Esophagus squamous epithelium (tissue), 5 donors: Measurements from ENCODE around the gene IL31. TPM values are rescaled to one million over a fixed set of nuclear protein-coding genes. Genes with fewer than 3 reads are reported as not detected.
A peak's percentile ranks its signal among the peaks of the same experiment; 100 is the strongest.

Experiments used
- DNase-seq: peaks from one replicate; lab custom pipeline; 2025; lab: John Stamatoyannopoulos, UW
- H3K27ac ChIP-seq, 4 donors: fragments of 200-600 bp; sonication (generic); one replicate each; pipeline ENCODE4 v1.5.1; 2016 to 2019; ENCODE audit warnings: mild to moderate bottlenecking in 1 of 4
- H3K27me3 ChIP-seq, 4 donors: fragments of 200-600 bp; sonication (generic); 1 replicate in 3 of 4; 2 replicates in 1 of 4; pipeline versions ENCODE4 v1.5.1 to v1.6.0; 2017 to 2021; ENCODE audit warnings: antibody characterized with exemption in 1 of 4
- H3K36me3 ChIP-seq, 3 donors: fragments of 200-600 bp; sonication (generic); one replicate each; pipeline ENCODE4 v1.5.1; 2016 to 2019
- H3K4me1 ChIP-seq, 3 donors: fragments of 200-600 bp; sonication (generic); one replicate each; pipeline ENCODE4 v1.5.1; 2017 to 2019
- H3K4me3 ChIP-seq, 4 donors: fragments of 200-600 bp; sonication (generic); 1 replicate in 3 of 4; 2 replicates in 1 of 4; pipeline ENCODE4 v1.5.1; 2016 to 2019; ENCODE audit warnings: mild to moderate bottlenecking in 2 of 4, moderate library complexity in 1 of 4
- H3K9me3 ChIP-seq, 3 donors: fragments of 200-600 bp; sonication (generic); one replicate each; pipeline ENCODE4 v1.5.1; 2016 to 2019
- POLR2A ChIP-seq, 4 donors: fragments of 450-650 bp; IDR thresholded peaks; one replicate each; pipeline ENCODE4 v1.6.1; 2017; ENCODE audit warnings: antibody characterized with exemption in 4 of 4, mild to moderate bottlenecking in 4 of 4, moderate library complexity in 3 of 4
- WGBS, 2 donors: methylation state at CpG; one replicate each; pipeline ENCODE4 v1.1.5; 2018; 5-methylcytosine and 5-hydroxymethylcytosine counted together
- intact Hi-C: fragments of 100-400 bp; cut with DNase I; formaldehyde crosslinking; loops from one replicate; pipeline ENCODE4 v1.15.0; 2022
- small RNA-seq, 4 donors: library from RNA; depleted of rRNA; stranded (forward); fragments of <200 nt; gene quantifications; one replicate each; pipeline ENCODE3, GENCODE V24; 2016
- total RNA-seq, 4 donors: library from RNA; depleted of rRNA; stranded (reverse); fragments of >200 nt; gene quantifications; one replicate each; pipeline ENCODE4 v1.1.0, GENCODE V29; 2016
- TF ChIP-seq, protein P1 (sequence below), 6 experiments: fragments of 450-650 bp in 4 of 6; fragments of 200-600 bp in 2 of 6; sonication (generic) in 2 of 6; IDR thresholded peaks; one replicate each; pipeline ENCODE4 v1.5.1; 2016 to 2019; ENCODE audit warnings: antibody characterized with exemption in 6 of 6, mild to moderate bottlenecking in 4 of 6, moderate library complexity in 4 of 6
- donor health status: DM: yes; HTN: yes; CAD: no.

IL31 gene
- total RNA-seq, 4 donors from 2014 or later, result not detected

DNA sequence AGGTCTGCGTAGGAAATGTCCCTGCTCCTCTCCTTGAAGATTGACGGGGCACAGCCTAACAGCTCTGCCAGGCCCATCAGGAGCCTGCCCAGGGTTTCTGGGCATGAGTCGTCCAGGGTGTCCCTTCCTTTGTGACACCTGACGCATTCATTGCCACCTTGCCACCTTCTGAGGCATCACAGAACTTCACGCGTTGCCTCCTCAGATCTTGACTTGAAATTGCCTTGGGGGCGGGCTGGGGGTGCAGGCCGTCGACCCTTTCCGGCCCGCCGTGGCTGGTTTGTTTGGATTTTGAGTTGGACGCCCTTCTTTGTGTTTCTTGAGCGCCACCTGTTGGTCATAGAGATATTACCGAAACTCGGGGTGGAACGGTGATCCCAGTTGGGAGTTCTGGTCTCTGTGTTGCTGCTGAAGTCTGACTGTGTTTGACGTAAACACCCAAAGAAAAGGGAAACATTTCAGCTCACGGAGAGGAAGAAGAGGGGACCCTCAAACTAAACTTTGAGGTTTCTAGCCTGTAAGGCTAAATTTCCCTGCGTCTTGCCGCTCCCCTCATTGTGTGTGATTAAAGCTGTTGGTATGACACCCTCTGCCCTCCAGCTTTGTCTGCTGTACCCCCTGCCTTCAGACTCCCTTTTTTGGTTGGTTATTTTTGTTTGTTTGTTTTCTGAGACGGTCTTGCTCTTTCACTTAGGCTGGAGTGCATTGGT, 50.8 kb downstream of the IL31 start:
- H3K4me1 ChIP-seq, result peaks cover 12 to 52% (median 21%) of the 10 kb centered on the region in 3 donors
- no peaks in the 10 kb centered on the region for H3K9me3 ChIP-seq
- intact Hi-C loops, result loop anchor here (2.0 kb wide), 1 partner anchor 66 kb away; no protein-coding TSS in a partner anchor
- peak overlapping the region in 1 of 4 donors; percentile 38 for H3K4me3 ChIP-seq
- peaks cover 8 to 14% (median 9%) of the 10 kb centered on the region in 3 donors for H3K36me3 ChIP-seq
- 16 to 22% methylated on average over 14 to 17 of the region's 22 CpGs for WGBS, 2 donors
- TF ChIP-seq POLR2A (IDR thresholded peaks at IDR 0.05), result no peak
- TF ChIP-seq, protein P1, sequence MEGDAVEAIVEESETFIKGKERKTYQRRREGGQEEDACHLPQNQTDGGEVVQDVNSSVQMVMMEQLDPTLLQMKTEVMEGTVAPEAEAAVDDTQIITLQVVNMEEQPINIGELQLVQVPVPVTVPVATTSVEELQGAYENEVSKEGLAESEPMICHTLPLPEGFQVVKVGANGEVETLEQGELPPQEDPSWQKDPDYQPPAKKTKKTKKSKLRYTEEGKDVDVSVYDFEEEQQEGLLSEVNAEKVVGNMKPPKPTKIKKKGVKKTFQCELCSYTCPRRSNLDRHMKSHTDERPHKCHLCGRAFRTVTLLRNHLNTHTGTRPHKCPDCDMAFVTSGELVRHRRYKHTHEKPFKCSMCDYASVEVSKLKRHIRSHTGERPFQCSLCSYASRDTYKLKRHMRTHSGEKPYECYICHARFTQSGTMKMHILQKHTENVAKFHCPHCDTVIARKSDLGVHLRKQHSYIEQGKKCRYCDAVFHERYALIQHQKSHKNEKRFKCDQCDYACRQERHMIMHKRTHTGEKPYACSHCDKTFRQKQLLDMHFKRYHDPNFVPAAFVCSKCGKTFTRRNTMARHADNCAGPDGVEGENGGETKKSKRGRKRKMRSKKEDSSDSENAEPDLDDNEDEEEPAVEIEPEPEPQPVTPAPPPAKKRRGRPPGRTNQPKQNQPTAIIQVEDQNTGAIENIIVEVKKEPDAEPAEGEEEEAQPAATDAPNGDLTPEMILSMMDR (IDR thresholded peaks at IDR 0.05), result peak; percentile 57 to 85 (median 74)
- no peaks in the 10 kb centered on the region for H3K27me3 ChIP-seq
- H3K27ac ChIP-seq, result peak overlapping the region in 2 of 4 donors; percentile 23 to 29
- DNase-seq, result no peak

Small RNA genes within 50 kb of the gene (small RNA-seq; reads per million reads assigned to genes)
- 0 to 0.27 (median 0.16) reads per million in 4 donors for gene DIABLO

Other genes starting within 250 kb of the IL31 start
- 1 to 10 TPM; 2.5 to 8.6 (median 5.1) TPM for gene BCL7A, start 152.3 kb downstream of the IL31 start, total RNA-seq
- gene MLXIP, start 95.5 kb downstream of the IL31 start, total RNA-seq, result 10 to 100 TPM in 3 of 4 donors, 1 to 10 TPM in 1; 9.6 to 20.0 (median 11.4) TPM
- under 1 TPM in 2 of 4 donors, not detected in 2; 0.59 to 0.70 TPM for gene LRRC43, start 8.9 kb upstream of the IL31 start, total RNA-seq
- gene B3GNT4, start 29.5 kb upstream of the IL31 start, total RNA-seq, result 1 to 10 TPM in 1 of 4 donors, under 1 TPM in 3; 0.35 to 1.1 (median 0.47) TPM
- 10 to 100 TPM; 21.6 to 50.0 (median 41.3) TPM for gene DIABLO, start 51.8 kb upstream of the IL31 start, total RNA-seq
- 10 to 100 TPM; 11.5 to 16.7 (median 12.6) TPM for gene VPS33A, start 92.3 kb upstream of the IL31 start, total RNA-seq
- gene CLIP1, start 248.4 kb upstream of the IL31 start, total RNA-seq, result 100 to 1,000 TPM in 3 of 4 donors, 10 to 100 TPM in 1; 78.7 to 147 (median 118) TPM